B cell (primary cell): Measurements from ENCODE around the gene ZNF304. TPM values are rescaled to one million over a fixed set of nuclear protein-coding genes. Genes with fewer than 3 reads are reported as not detected.
A peak's percentile ranks its signal among the peaks of the same experiment; 100 is the strongest.

ENCODE experiments used
- ATAC-seq: fragments of 200-7000 bp; cut with Tn5 transposase; one replicate; pipeline ENCODE4 v1.10.0; 2021; ENCODE audit warnings: low read depth, mild to moderate bottlenecking, moderate number of reproducible peaks, moderate library complexity
- CTCF ChIA-PET: fragments of 350-600 bp; sonication (Branson Sonifier 250); formaldehyde crosslinking; loops from one replicate; lab custom pipeline; 2021; ENCODE audit warnings: antibody characterized with exemption, inconsistent platforms; lab: Charles Lee
- POLR2A ChIA-PET: fragments of 350-600 bp; sonication (Branson Sonifier 250); formaldehyde crosslinking; loops from one replicate; lab custom pipeline; 2021; ENCODE audit warnings: antibody characterized with exemption; lab: Charles Lee
- DNase-seq: peaks from one replicate; pipeline ENCODE4 v3.0.0; 2013
- H2AFZ ChIP-seq: 2 replicates; pipeline ENCODE4 v1.6.1; 2012; ENCODE audit warnings: mild to moderate bottlenecking, low read depth, low read length; ENCODE audit not compliant: insufficient read depth, poor library complexity, severe bottlenecking
- H3K27ac ChIP-seq, 2 donors: 1 replicate in 1 of 2; 2 replicates in 1 of 2; pipeline ENCODE4 v1.5.1; 2012 to 2013; ENCODE audit warnings: low read length in 2 of 2, mild to moderate bottlenecking in 2 of 2, moderate library complexity in 1 of 2
- H3K27me3 ChIP-seq, 4 experiments: fragments of 200-600 bp in 1 of 4; sonication (generic) in 1 of 4; replicated peaks in 1 of 4; 1 replicate in 2 of 4; 2 replicates in 2 of 4; pipeline versions ENCODE4 v1.6.1 to v1.7.0; 2013 to 2016; ENCODE audit warnings: low read length in 3 of 4, mild to moderate bottlenecking in 2 of 4, mixed read lengths in 1 of 4, moderate library complexity in 1 of 4; ENCODE audit not compliant: insufficient read depth in 4 of 4, control insufficient read depth in 3 of 4; ENCODE audit errors: control extremely low read depth in 1 of 4
- H3K36me3 ChIP-seq, 2 experiments: replicated peaks in 1 of 2; 1 replicate in 1 of 2; 2 replicates in 1 of 2; pipeline versions ENCODE4 v1.6.1 to v1.7.1; 2013; ENCODE audit warnings: low read length in 1 of 2; ENCODE audit not compliant: insufficient read depth in 2 of 2, control insufficient read depth in 1 of 2; ENCODE audit errors: control extremely low read depth in 1 of 2, extremely low read depth in 1 of 2
- H3K4me1 ChIP-seq, 2 donors: fragments of 200-600 bp in 1 of 2; sonication (generic) in 1 of 2; 1 replicate in 1 of 2; 2 replicates in 1 of 2; pipeline versions ENCODE4 v1.5.1 to v1.6.1; 2013 to 2017; ENCODE audit warnings: low read length in 2 of 2; ENCODE audit not compliant: control insufficient read depth in 2 of 2, insufficient read depth in 2 of 2
- H3K4me2 ChIP-seq: replicated peaks from 2 replicates; pipeline ENCODE3; 2012; ENCODE audit warnings: mild to moderate bottlenecking, low read depth, low read length; ENCODE audit not compliant: poor library complexity, severe bottlenecking
- H3K4me3 ChIP-seq, 5 experiments: fragments of 200-600 bp in 1 of 5; sonication (generic) in 1 of 5; 1 replicate in 3 of 5; 2 replicates in 2 of 5; pipeline versions ENCODE4 v1.5.1 to v1.7.0; 2011 to 2016; ENCODE audit warnings: low read length in 4 of 5, mild to moderate bottlenecking in 4 of 5, low read depth in 2 of 5, control low read depth in 1 of 5, moderate library complexity in 1 of 5; ENCODE audit not compliant: insufficient read depth in 1 of 5; ENCODE audit errors: control extremely low read depth in 1 of 5, extremely low read depth in 1 of 5
- H3K79me2 ChIP-seq: fragments of 200-600 bp; sonication (generic); one replicate; pipeline ENCODE4 v1.6.0; 2016; ENCODE audit warnings: low read length; ENCODE audit not compliant: control insufficient read depth, insufficient read depth
- H3K9ac ChIP-seq: fragments of 200-600 bp; sonication (generic); 2 replicates; pipeline ENCODE4 v1.6.1; 2017; ENCODE audit warnings: mild to moderate bottlenecking, low read length, moderate library complexity
- H3K9me3 ChIP-seq, 3 donors: one replicate each; pipeline versions ENCODE4 v1.6.1 to v1.7.1; 2013; ENCODE audit warnings: low read length in 2 of 3; ENCODE audit not compliant: control insufficient read depth in 2 of 3, insufficient read depth in 1 of 3; ENCODE audit errors: control extremely low read depth in 1 of 3
- H4K20me1 ChIP-seq: 2 replicates; pipeline ENCODE4 v1.6.0; 2012; ENCODE audit warnings: mild to moderate bottlenecking, low read length; ENCODE audit not compliant: insufficient read depth, control insufficient read depth, poor library complexity, severe bottlenecking
- H3K27ac Mint-ChIP-seq: one replicate; pipeline ENCODE4 v1.8.0; 2021; ENCODE audit warnings: mixed read lengths
- H3K27me3 Mint-ChIP-seq: one replicate; pipeline ENCODE4 v1.8.0; 2021; ENCODE audit warnings: mixed read lengths
- H3K4me1 Mint-ChIP-seq: one replicate; pipeline ENCODE4 v1.8.0; 2021; ENCODE audit warnings: mixed read lengths
- H3K4me3 Mint-ChIP-seq: one replicate; pipeline ENCODE4 v1.8.0; 2021; ENCODE audit warnings: mixed read lengths
- H3K9me3 Mint-ChIP-seq: one replicate; pipeline ENCODE4 v1.8.0; 2022; ENCODE audit warnings: mixed read lengths; ENCODE audit not compliant: insufficient read depth
- CTCF ChIP-seq: fragments of 200-600 bp; IDR thresholded peaks from one replicate; pipeline ENCODE4 v1.8.0; 2022; ENCODE audit warnings: antibody characterized with exemption, mild to moderate bottlenecking
- EZH2 ChIP-seq: IDR thresholded peaks from 2 replicates; pipeline ENCODE4 v1.6.1; 2012; ENCODE audit warnings: borderline replicate concordance, low read depth, mild to moderate bottlenecking, moderate library complexity, low read length; ENCODE audit not compliant: insufficient read depth, poor library complexity, severe bottlenecking
- WGBS: methylation state at CpG from one replicate; pipeline ENCODE4 v1.1.5; 2013; ENCODE audit warnings: missing lambda C conversion rate; ENCODE audit not compliant: insufficient coverage; 5-methylcytosine and 5-hydroxymethylcytosine counted together
- intact Hi-C: fragments of 100-400 bp; cut with micrococcal nuclease; formaldehyde crosslinking; loops from one replicate; pipeline ENCODE4 v1.10.0; 2022
- polyA plus RNA-seq: library from polyadenylated mRNA; depleted of rRNA; stranded (reverse); fragments of >200 nt; gene quantifications from 2 replicates; pipeline ENCODE4 v1.2.3, GENCODE V29; 2012
- total RNA-seq, 2 donors: library from RNA; stranded (reverse); fragments of 120-200 nt in 1 of 2; gene quantifications; 1 replicate in 1 of 2; 2 replicates in 1 of 2; pipeline versions ENCODE4 v1.2.3 to v1.2.4, GENCODE V29; 2013 to 2022

ZNF304 gene
- total and polyA plus RNA-seq, 2 donors (not counting 1 experiment from before 2014, with no cell fraction given), result 5.0 to 16.2 TPM

GRCh38 chr19:57362419-57362818, 11.3 kb downstream of the ZNF304 start:
- Histone ChIP-seq H3K36me3 (peaks cover 4 to 13% of the 10 kb centered on the region in 2 experiments), H4K20me1 (no peaks in the 10 kb centered on the region), H3K9me3 (peaks cover 1 to 21% (median 5%) of the 10 kb centered on the region in 3 donors), H3K4me2 (peak overlapping the region; percentile 95), H3K4me1 (peaks cover 10 to 15% of the 10 kb centered on the region in 2 donors), H3K79me2 (peaks cover 25% of the 10 kb centered on the region), H3K27ac (peak overlapping the region; percentile 85 to 97), H2AFZ (peak overlapping the region; percentile 93), H3K27me3 (no peaks in the 10 kb centered on the region), H3K4me3 (peak overlapping the region in 2 of 5 experiments; percentile 58 to 80), H3K9ac (peak overlapping the region; percentile 80)
- Mint-ChIP-seq H3K4me1 (peaks cover 17% of the 10 kb centered on the region), H3K27ac (peak overlapping the region; percentile 97), H3K4me3 (peak overlapping the region; percentile 95), H3K9me3 (no peaks in the 10 kb centered on the region), H3K27me3 (no peaks in the 10 kb centered on the region)
- TF ChIP-seq EZH2 (no peak), CTCF (no peak)
- POLR2A ChIA-PET, result no interaction called here
- intact Hi-C loops, result no loop called here
- no peak for DNase-seq
- no peak for ATAC-seq
- no CpG with 5 or more reads among the region's 2 CpGs for WGBS
- CTCF ChIA-PET, result no interaction called here

- H3K4me1 Mint-ChIP-seq, result peaks cover 17% of the 10 kb centered on the region
These were observed 12.1 kb downstream of the ZNF304 start, which contains the start of the genes TRAPPC2B and ZNF547 for GRCh38 chr19:57362997-57363687. TRAPPC2B (plus strand) TSS chr19:57363551; CDS start chr19:57364834, 1,283 bp downstream. ZNF547 (plus strand) TSS chr19:57363551; CDS start chr19:57368556, 5,005 bp downstream.

More at GRCh38 chr19:57362997-57363687, 12.1 kb downstream of the ZNF304 start, which contains the start of the genes TRAPPC2B and ZNF547:
- ATAC-seq, result peak; percentile 94
- H3K36me3 ChIP-seq, result peaks cover 0 to 12% of the 10 kb centered on the region in 2 experiments
- H2AFZ ChIP-seq, result peak within 1 kb of the TSS; percentile 93
- H3K4me2 ChIP-seq, result peak within 1 kb of the TSS; percentile 95
- Mint-ChIP-seq H3K27me3 (no peaks in the 10 kb centered on the region), H3K4me3 (peak within 1 kb of the TSS; percentile 95), H3K27ac (peak within 1 kb of the TSS; percentile 97), H3K9me3 (no peaks in the 10 kb centered on the region)
- 3% methylated on average over 45 of the region's 47 CpGs for WGBS
- H3K27me3 ChIP-seq, result no peaks in the 10 kb centered on the region
- H3K79me2 ChIP-seq, result peaks cover 26% of the 10 kb centered on the region
- POLR2A ChIA-PET, result interaction anchor here (0.9 to 1.0 kb wide), 2 partner anchors 12 to 640 kb away, joined by 3 to 5 read pairs; partner anchors contain the start of genes ZNF304 and ZNF606
- CTCF ChIA-PET, result no interaction called here
- peak; percentile 100 for DNase-seq
- H3K27ac ChIP-seq, result peak within 1 kb of the TSS; percentile 85 to 97
- peak within 1 kb of the TSS; percentile 56 to 80 (median 71) for H3K4me3 ChIP-seq
- peak within 1 kb of the TSS; percentile 80 for H3K9ac ChIP-seq
- peaks cover 0 to 17% (median 0%) of the 10 kb centered on the region in 3 donors for H3K9me3 ChIP-seq
- H3K4me1 ChIP-seq, result peaks cover 10 to 15% of the 10 kb centered on the region in 2 donors
- TF ChIP-seq CTCF (no peak), EZH2 (no peak)
- no peaks in the 10 kb centered on the region for H4K20me1 ChIP-seq
- intact Hi-C loops, result loop anchor here (1.0 kb wide), 11 partner anchors 12 to 584 kb away; partner anchors contain the start of genes ZNF17, ZNF256, ZNF304 and ZNF416
